Osteoblast (primary cell): Measurements from ENCODE around the gene KLHL29. TPM values are rescaled to one million over a fixed set of nuclear protein-coding genes. Genes with fewer than 3 reads are reported as not detected.

Experiments
- DNase-seq: peaks from one replicate; pipeline ENCODE4 v3.0.0; 2011; ENCODE audit warnings: low spot score, mixed read lengths; ENCODE audit not compliant: insufficient read length; ENCODE audit errors: missing footprints
- H2AFZ ChIP-seq: 2 replicates; pipeline ENCODE4 v1.6.0; 2011; ENCODE audit warnings: mild to moderate bottlenecking, low read length
- H3K27ac ChIP-seq: 2 replicates; pipeline ENCODE4 v1.5.1; 2011; ENCODE audit warnings: mild to moderate bottlenecking, low read depth, low read length, moderate library complexity
- H3K27me3 ChIP-seq: 2 replicates; pipeline ENCODE4 v1.6.0; 2012; ENCODE audit warnings: mild to moderate bottlenecking, control low read depth, inconsistent platforms, low read length, moderate library complexity; ENCODE audit not compliant: insufficient read depth
- H3K36me3 ChIP-seq: 2 replicates; pipeline ENCODE4 v1.5.1; 2011; ENCODE audit warnings: mild to moderate bottlenecking, low read length, control low read depth, moderate library complexity; ENCODE audit not compliant: insufficient read depth
- H3K4me1 ChIP-seq: 2 replicates; pipeline ENCODE4 v1.5.1; 2011; ENCODE audit warnings: mild to moderate bottlenecking, low read length, control low read depth, moderate library complexity; ENCODE audit not compliant: insufficient read depth
- H3K4me2 ChIP-seq: 2 replicates; pipeline ENCODE4 v1.6.0; 2011; ENCODE audit warnings: mild to moderate bottlenecking, low read length; ENCODE audit not compliant: insufficient read depth
- H3K4me3 ChIP-seq: fragments of 200-600 bp; sonication (generic); 3 replicates; pipeline ENCODE4 v1.5.1; 2012; ENCODE audit warnings: mild to moderate bottlenecking, low read length, inconsistent platforms; ENCODE audit not compliant: insufficient read depth
- H3K79me2 ChIP-seq: 2 replicates; pipeline ENCODE4 v1.6.0; 2012; ENCODE audit warnings: mild to moderate bottlenecking, low read length, control low read depth, inconsistent platforms; ENCODE audit not compliant: insufficient read depth
- H3K9me3 ChIP-seq: 2 replicates; pipeline ENCODE4 v1.5.1; 2011; ENCODE audit warnings: low read depth, low read length, control low read depth
- H4K20me1 ChIP-seq: 2 replicates; pipeline ENCODE4 v1.6.0; 2012; ENCODE audit warnings: mild to moderate bottlenecking, low read length, control low read depth; ENCODE audit not compliant: insufficient read depth
- CTCF ChIP-seq: IDR thresholded peaks from 2 replicates; pipeline ENCODE4 v1.5.1; 2011; ENCODE audit warnings: mild to moderate bottlenecking, low read depth, low read length, moderate library complexity; ENCODE audit errors: extremely low read depth
- total RNA-seq: library from RNA; depleted of rRNA; stranded (reverse); fragments of >200 nt; gene quantifications from 2 replicates; pipeline ENCODE4 v1.2.3, GENCODE V29; 2012

The KLHL29 gene
- total RNA-seq, 1 donor = 3.3 TPM

GRCh38 chr2:23659328-23659727 lies 274.3 kb downstream of the KLHL29 start:
- Histone ChIP-seq H3K27ac (no peak overlapping the region), H3K79me2 (no peaks in the 10 kb centered on the region), H3K36me3 (no peaks in the 10 kb centered on the region), H3K9me3 (no peaks in the 10 kb centered on the region), H3K27me3 (peaks cover 3% of the 10 kb centered on the region), H3K4me3 (no peak overlapping the region), H3K4me1 (no peaks in the 10 kb centered on the region), H2AFZ (no peak overlapping the region), H4K20me1 (no peaks in the 10 kb centered on the region), H3K4me2 (no peak overlapping the region)
- DNase-seq = no peak
- no peak for TF ChIP-seq CTCF

GRCh38 chr2:23659773-23660172 lies 274.8 kb downstream of the KLHL29 start:
- Histone ChIP-seq H3K79me2 (no peaks in the 10 kb centered on the region), H2AFZ (no peak overlapping the region), H3K4me3 (no peak overlapping the region), H3K36me3 (no peaks in the 10 kb centered on the region), H3K9me3 (no peaks in the 10 kb centered on the region), H3K27ac (no peak overlapping the region), H3K4me2 (no peak overlapping the region), H3K27me3 (peaks cover 4% of the 10 kb centered on the region), H3K4me1 (no peaks in the 10 kb centered on the region), H4K20me1 (no peaks in the 10 kb centered on the region)
- no peak for DNase-seq
- no peak for TF ChIP-seq CTCF

GRCh38 chr2:23660237-23660636 lies 275.3 kb downstream of the KLHL29 start:
- Histone ChIP-seq H3K4me2 (no peak overlapping the region), H2AFZ (no peak overlapping the region), H3K4me1 (no peaks in the 10 kb centered on the region), H3K27me3 (peaks cover 4% of the 10 kb centered on the region), H3K79me2 (no peaks in the 10 kb centered on the region), H4K20me1 (no peaks in the 10 kb centered on the region), H3K27ac (no peak overlapping the region), H3K36me3 (no peaks in the 10 kb centered on the region), H3K4me3 (no peak overlapping the region), H3K9me3 (no peaks in the 10 kb centered on the region)
- TF ChIP-seq CTCF = no peak
- DNase-seq = no peak

GRCh38 chr2:23661276-23662050 lies 276.5 kb downstream of the KLHL29 start:
- H3K27me3 ChIP-seq = peaks cover 4% of the 10 kb centered on the region

More at GRCh38 chr2:23661276-23662050, 276.5 kb downstream of the KLHL29 start:
- H3K27ac ChIP-seq = no peak overlapping the region
- no peak overlapping the region for H3K4me2 ChIP-seq
- no peak overlapping the region for H3K4me3 ChIP-seq
- no peaks in the 10 kb centered on the region for H4K20me1 ChIP-seq
- H3K36me3 ChIP-seq = no peaks in the 10 kb centered on the region
- TF ChIP-seq CTCF = no peak
- no peaks in the 10 kb centered on the region for H3K9me3 ChIP-seq
- no peaks in the 10 kb centered on the region for H3K4me1 ChIP-seq
- H3K79me2 ChIP-seq = no peaks in the 10 kb centered on the region
- no peak for DNase-seq
- no peak overlapping the region for H2AFZ ChIP-seq
